GM12878 (cell line): ENCODE measurements around the gene SOWAHC. TPM values are rescaled to one million over a fixed set of nuclear protein-coding genes. Genes with fewer than 3 reads are reported as not detected.

Experiments
- ATAC-seq: fragments of 200-7000 bp; cut with Tn5 transposase; 3 replicates; pipeline ENCODE4 v1.9.1; 2020; ENCODE audit warnings: mild to moderate bottlenecking, moderate library complexity
- BruUV-seq: library from RNA; stranded (reverse); fragments of 400-500 nt; replicated peaks from 2 replicates; lab custom pipeline; 2021; lab: Mats Ljungman, UMichigan
- CTCF ChIA-PET: fragments of 300-600 bp; sonication (Branson Sonifier 250); formaldehyde crosslinking; extraction: SDS; loops from one replicate; lab custom pipeline; 2021; ENCODE audit warnings: inconsistent platforms; lab: Yijun Ruan, JAX
- POLR2A ChIA-PET: fragments of 350-600 bp; formaldehyde crosslinking; extraction: SDS; loops from one replicate; lab custom pipeline; 2021; ENCODE audit warnings: inconsistent platforms; lab: Charles Lee
- RAD21 ChIA-PET: fragments of 300-600 bp; sonication (Branson Sonifier 250); formaldehyde crosslinking; loops from one replicate; lab custom pipeline; 2023; ENCODE audit warnings: antibody characterized with exemption; ENCODE audit not compliant: unreplicated experiment; lab: Charles Lee
- SMC1A ChIA-PET: fragments of 300-600 bp; sonication (Branson Sonifier 250); formaldehyde crosslinking; loops from one replicate; lab custom pipeline; 2023; ENCODE audit not compliant: unreplicated experiment, uncharacterized antibody; lab: Charles Lee
- DNase-seq: peaks from one replicate; pipeline ENCODE4 v3.0.0-alpha.2; 2011; ENCODE audit warnings: low read depth, low spot score
- FAIRE-seq: peaks from 3 replicates; lab custom pipeline; 2011; peaks lifted over from hg19 to GRCh38; lab: Jason Lieb, UNC
- H2AFZ ChIP-seq: 2 replicates; pipeline ENCODE4 v1.6.0; 2011; ENCODE audit warnings: low read depth, low read length, control low read depth; ENCODE audit not compliant: control insufficient read depth
- H3K27ac ChIP-seq: 2 replicates; pipeline ENCODE4 v1.5.1; 2011; ENCODE audit warnings: control low read depth; ENCODE audit not compliant: control insufficient read depth, insufficient read depth
- H3K27me3 ChIP-seq, 2 experiments: replicated peaks in 1 of 2; 2 replicates each; pipeline versions ENCODE4 v1.6.0 to v1.6.1; 2011; ENCODE audit warnings: low read length in 1 of 2; ENCODE audit not compliant: control insufficient read depth in 2 of 2, insufficient read depth in 2 of 2
- H3K36me3 ChIP-seq, 2 experiments: 2 replicates each; pipeline ENCODE4 v1.5.1; 2011; ENCODE audit warnings: low read length in 1 of 2; ENCODE audit not compliant: control insufficient read depth in 2 of 2, insufficient read depth in 2 of 2
- H3K4me1 ChIP-seq: 2 replicates; pipeline ENCODE4 v1.6.1; 2011; ENCODE audit warnings: mild to moderate bottlenecking, low read length, moderate library complexity, mixed read lengths; ENCODE audit not compliant: control insufficient read depth, insufficient read depth
- H3K4me2 ChIP-seq: 2 replicates; pipeline ENCODE4 v1.6.0; 2011; ENCODE audit warnings: control low read depth; ENCODE audit not compliant: control insufficient read depth, insufficient read depth
- H3K4me3 ChIP-seq: fragments of 200-600 bp; sonication (generic); 2 replicates; pipeline ENCODE4 v1.5.1; 2016
- H3K79me2 ChIP-seq: 2 replicates; pipeline ENCODE4 v1.6.0; 2011; ENCODE audit warnings: low read length; ENCODE audit not compliant: control insufficient read depth, insufficient read depth
- H3K9ac ChIP-seq: 2 replicates; pipeline ENCODE4 v1.8.0; 2011; ENCODE audit warnings: low read length, control low read depth, mixed read lengths; ENCODE audit not compliant: control insufficient read depth, insufficient read depth
- H3K9me3 ChIP-seq: replicated peaks from 3 replicates; pipeline ENCODE4 v1.5.1; 2011; ENCODE audit warnings: mild to moderate bottlenecking, low read length; ENCODE audit not compliant: control insufficient read depth, insufficient read depth
- H4K20me1 ChIP-seq: 2 replicates; pipeline ENCODE4 v1.6.0; 2011; ENCODE audit not compliant: control insufficient read depth, insufficient read depth
- CHD4 ChIP-seq: fragments of 200-600 bp; sonication (generic); IDR thresholded peaks from 2 replicates; pipeline ENCODE4 v1.6.1; 2016; ENCODE audit warnings: mild to moderate bottlenecking
- CUX1 ChIP-seq: IDR thresholded peaks from 2 replicates; pipeline ENCODE4 v1.6.1; 2012; ENCODE audit warnings: improper control_type of control experiment, low read depth, low read length; ENCODE audit not compliant: insufficient replicate concordance
- EED ChIP-seq: sonication (generic); IDR thresholded peaks from 2 replicates; pipeline ENCODE4 v1.6.1; 2016; ENCODE audit warnings: antibody characterized with exemption, low read depth
- EGR1 ChIP-seq, 2 experiments: IDR thresholded peaks; 1 replicate in 1 of 2; 2 replicates in 1 of 2; pipeline ENCODE4 v1.6.1; 2011 to 2012; ENCODE audit warnings: low read depth in 2 of 2, low read length in 2 of 2, borderline replicate concordance in 1 of 2, mild to moderate bottlenecking in 1 of 2, moderate library complexity in 1 of 2
- JUNB ChIP-seq: IDR thresholded peaks from 2 replicates; pipeline ENCODE4 v1.6.1; 2016; ENCODE audit warnings: antibody characterized with exemption, mild to moderate bottlenecking
- WGBS: methylation state at CpG from one replicate; pipeline ENCODE4 v1.1.6; 2016; ENCODE audit warnings: low lambda C conversion rate; ENCODE audit not compliant: insufficient replicate concordance, insufficient coverage; ENCODE audit errors: missing lambda C conversion rate; 5-methylcytosine and 5-hydroxymethylcytosine counted together
- in situ Hi-C: fragments of 300-500 bp; cut with MboI; formaldehyde crosslinking; loops from 9 replicates; pipeline ENCODE4 v1.14.3; 2018; ENCODE audit warnings: mixed read lengths
- intact Hi-C: fragments of 100-400 bp; cut with micrococcal nuclease; formaldehyde crosslinking; loops from one replicate; pipeline ENCODE4 v1.14.2; 2022; ENCODE audit not compliant: unreplicated experiment
- polyA plus RNA-seq, 11 experiments: library from polyadenylated mRNA; depleted of rRNA in 4 of 11; unstranded in 6 of 11; stranded (reverse) in 5 of 11; fragments of >200 nt; fragmentation: Nextera tagmentation in 4 of 11; fragmentation: Illumina TruSeq in 1 of 11; extraction: Ambion mirVana in 4 of 11; extraction: Trizol in 1 of 11; gene quantifications; 1 replicate in 1 of 11; 2 replicates in 10 of 11; pipeline versions ENCODE4 v1.2.1 to v1.2.3, GENCODE V29; 2011 to 2016; ENCODE audit warnings: inconsistent platforms in 2 of 11, missing spikeins in 2 of 11, low read depth in 1 of 11
- total RNA-seq, 4 experiments: library from RNA; depleted of rRNA in 3 of 4; stranded (reverse); fragments of >200 nt in 3 of 4; fragmentation: Illumina TruSeq in 1 of 4; extraction: Trizol in 1 of 4; gene quantifications; 2 replicates each; pipeline versions ENCODE4 v1.2.1 to v1.2.3, GENCODE V29; 2013 to 2021

SOWAHC gene
- total and polyA plus RNA-seq, 10 of the 15 experiments (the other 5 are each of a cell fraction or from before 2014, with no cell fraction given) = 0.48 to 2.6 (median 1.8) TPM

- Histone ChIP-seq H3K27ac (no peak overlapping the region), H3K4me3 (no peak overlapping the region), H2AFZ (0 out of 2 replicates have a peak overlapping the region, but pooled peaks have one; percentile 23), H3K4me2 (no peak overlapping the region), H3K4me1 (0 out of 2 replicates have a peak, but pooled peaks cover 3% of the 10 kb centered on the region), H3K36me3 (no peaks in the 10 kb centered on the region), H3K27me3 (no peaks in the 10 kb centered on the region), H3K9me3 (peaks cover 3% of the 10 kb centered on the region; the same call in 2 of the 3 replicates), H3K79me2 (no peaks in the 10 kb centered on the region; the same call in none of the 2 replicates), H4K20me1 (no peaks in the 10 kb centered on the region), H3K9ac (no peak overlapping the region)
- in situ Hi-C loops = no loop called here
- BruUV-seq = no TSS peak
- ChIA-PET CTCF (no interaction called here), RAD21 (no interaction called here), SMC1A (no interaction called here), POLR2A (no interaction called here)
- DNase-seq (no peak), FAIRE-seq (peak; percentile 18), ATAC-seq (no peak)
- intact Hi-C loops = no loop called here
- TF ChIP-seq JUNB (peak; percentile 21; the same call in 1 of the 2 replicates), EGR1 (IDR thresholded peaks at IDR 0.05; ENCODE audit: borderline replicate concordance in 1 of 2, low read depth in 2 of 2, low read length in 2 of 2) (no peak), CHD4 (no peak), CUX1 (no peak), EED (peak; percentile 46; the same call in 1 of the 2 replicates)
- 57% methylated on average over 4 of the region's 4 CpGs for WGBS
These were observed 5.0 kb downstream of the SOWAHC start for GRCh38 chr2:109619032-109619615.
